RWPE1 (cell line): ENCODE results near the gene HOXB7.

Experiments
- CTCF ChIA-PET: fragments of 350-600 bp; sonication (Branson Sonifier 250); formaldehyde crosslinking; extraction: SDS; loops from one replicate; lab custom pipeline; 2021; lab: Yijun Ruan, JAX
- POLR2A ChIA-PET: fragments of 400-600 bp; formaldehyde crosslinking; extraction: SDS; loops from one replicate; lab custom pipeline; 2020; ENCODE audit warnings: antibody characterized with exemption; ENCODE audit not compliant: low non-redundant PET; lab: Yijun Ruan, JAX
- DNase-seq: peaks from one replicate; pipeline ENCODE4 v3.0.0; 2012; ENCODE audit warnings: low spot score
- H3K27ac ChIP-seq: fragments of 450-650 bp; 2 replicates; pipeline ENCODE4 v1.5.1; 2017
- CTCF ChIP-seq: fragments of 450-650 bp; conservative IDR thresholded peaks from 2 replicates; pipeline ENCODE4 v1.5.1; 2017; ENCODE audit warnings: low read depth, mild to moderate bottlenecking

The HOXB7 gene

GRCh38 chr17:48577946-48578615 is 32.7 kb downstream of the HOXB7 start, which contains the start of gene HOXB4:
HOXB4 (minus strand) TSS chr17:48578350; CDS start chr17:48578319, 31 bp downstream.
- TF ChIP-seq CTCF: no peak
- ChIA-PET CTCF (interaction anchor here (0.6 kb wide), 1 partner anchor 86 kb away, joined by 3 read pairs; no protein-coding TSS in a partner anchor), POLR2A (no interaction called here)
- DNase-seq: peak; percentile 71
- peak within 1 kb of the TSS; percentile 74 for H3K27ac ChIP-seq

- no peak for DNase-seq
- ChIA-PET CTCF (interaction anchor here (0.6 to 0.7 kb wide), 2 partner anchors 85 to 178 kb away, joined by 3 read pairs; no protein-coding TSS in a partner anchor), POLR2A (no interaction called here)
- no peak for TF ChIP-seq CTCF
- peak overlapping the region; percentile 74 for H3K27ac ChIP-seq
Measured at GRCh38 chr17:48577330-48577945, 33.4 kb downstream of the HOXB7 start.

GRCh38 chr17:48576479-48577309 is 34.1 kb downstream of the HOXB7 start:
- DNase-seq: peak; percentile 60
- peak overlapping the region; percentile 74 for H3K27ac ChIP-seq
- ChIA-PET POLR2A (no interaction called here), CTCF (interaction anchor here (0.7 kb wide), 1 partner anchor 177 kb away, joined by 3 read pairs; no protein-coding TSS in a partner anchor)
- TF ChIP-seq CTCF: no peak

DNA sequence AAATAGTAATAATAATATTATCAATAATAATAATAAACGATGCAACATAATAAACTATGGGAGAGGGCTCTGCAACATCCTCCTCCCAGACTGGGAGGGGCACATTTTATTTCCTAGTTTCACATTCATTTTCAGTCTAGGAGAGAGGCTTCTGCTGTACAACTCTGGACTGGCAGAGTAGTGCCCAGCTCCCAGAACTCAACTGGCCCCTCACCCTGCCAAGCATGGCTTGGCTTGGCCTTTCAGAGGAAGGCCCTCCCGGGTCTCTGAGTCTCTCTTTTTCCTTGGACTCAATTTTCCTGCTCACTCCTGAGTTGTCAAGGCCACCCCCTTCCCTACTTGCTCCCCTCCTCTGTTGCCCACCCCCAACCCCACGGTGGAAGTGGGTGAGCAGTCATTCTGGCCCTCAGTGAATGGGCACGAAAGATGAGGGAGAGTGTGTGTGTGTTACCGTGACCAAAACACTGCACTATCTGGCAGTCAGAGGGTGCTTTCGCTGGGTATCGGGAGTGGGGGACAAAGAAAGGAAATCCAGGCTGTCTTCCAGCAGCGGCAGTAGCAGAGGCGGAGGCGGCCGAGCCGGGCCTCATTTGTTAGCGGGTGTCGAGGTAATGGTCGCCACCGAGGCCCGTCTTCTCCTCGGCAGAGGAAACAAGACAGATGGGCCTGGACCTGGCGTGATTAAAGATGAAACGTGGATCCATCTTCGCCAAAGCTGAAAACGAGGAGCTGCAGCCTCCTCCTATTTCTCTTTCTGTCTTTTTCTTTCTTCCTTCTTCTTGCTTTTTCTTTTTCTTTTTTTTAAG is 34.9 kb downstream of the HOXB7 start:
- CTCF ChIA-PET: no interaction called here
- no peak for TF ChIP-seq CTCF
- POLR2A ChIA-PET: no interaction called here
- peak overlapping the region; percentile 74 for H3K27ac ChIP-seq
- DNase-seq: no peak

GRCh38 chr17:48575066-48575582 is 35.7 kb downstream of the HOXB7 start:
- CTCF ChIA-PET: interaction anchor here (0.7 kb wide), 1 partner anchor 13 kb away, joined by 3 read pairs; no protein-coding TSS in a partner anchor

More at GRCh38 chr17:48575066-48575582, 35.7 kb downstream of the HOXB7 start:
- no peak overlapping the region for H3K27ac ChIP-seq
- DNase-seq: no peak
- POLR2A ChIA-PET: no interaction called here
- no peak for TF ChIP-seq CTCF
